K562 (cell line): ENCODE measurements around the gene ALDH8A1. TPM values are rescaled to one million over a fixed set of nuclear protein-coding genes. Genes with fewer than 3 reads are reported as not detected.

Source experiments
- ATAC-seq: fragments of 200-7000 bp; cut with Tn5 transposase; 3 replicates; pipeline ENCODE4 v1.9.1; 2020; ENCODE audit warnings: moderate library complexity
- BruUV-seq: library from RNA; stranded (reverse); fragments of 400-500 nt; replicated peaks from 2 replicates; lab custom pipeline; 2021; lab: Mats Ljungman, UMichigan
- CTCF ChIA-PET: fragments of 300-600 bp; formaldehyde crosslinking; extraction: SDS; loops from one replicate; lab custom pipeline; 2021; ENCODE audit warnings: low intra/inter-chr PET ratio; lab: Yijun Ruan, JAX
- POLR2A ChIA-PET: fragments of 300-600, 350-650 bp; sonication (Branson Sonifier 250); formaldehyde crosslinking; extraction: SDS; loops from one replicate; lab custom pipeline; 2021; ENCODE audit warnings: antibody characterized with exemption, inconsistent platforms; lab: Yijun Ruan, JAX
- DNase-seq, 4 experiments: peaks; one replicate each; pipeline versions ENCODE4 v3.0.0 to v3.0.0-alpha.2; 2011 to 2018; ENCODE audit warnings: low spot score in 3 of 4, mixed read lengths in 3 of 4; ENCODE audit errors: extremely low read depth in 1 of 4
- FAIRE-seq: peaks from 2 replicates; lab custom pipeline; 2011; peaks lifted over from hg19 to GRCh38; lab: Jason Lieb, UNC
- H2AFZ ChIP-seq: 2 replicates; pipeline ENCODE4 v1.6.0; 2011; ENCODE audit warnings: low read depth, low read length, control low read depth, inconsistent platforms
- H3K27ac ChIP-seq: fragments of 200-600 bp; 3 replicates; pipeline ENCODE4 v1.8.0; 2011; ENCODE audit warnings: low read depth, mild to moderate bottlenecking, control low read depth, inconsistent platforms, low read length, moderate library complexity, mixed read lengths; ENCODE audit errors: extremely low read depth
- H3K27me3 ChIP-seq, 2 experiments: fragments of 300-600 bp in 1 of 2; 2 replicates in 1 of 2; 3 replicates in 1 of 2; pipeline versions ENCODE4 v1.6.0 to v1.8.0; 2011; ENCODE audit warnings: inconsistent platforms in 2 of 2, low read length in 2 of 2, mild to moderate bottlenecking in 1 of 2, mixed read lengths in 1 of 2, moderate library complexity in 1 of 2; ENCODE audit not compliant: control insufficient read depth in 2 of 2, insufficient read depth in 2 of 2
- H3K36me3 ChIP-seq: fragments of 300-600 bp; 3 replicates; pipeline ENCODE4 v1.8.0; 2011; ENCODE audit warnings: mild to moderate bottlenecking, low read length, inconsistent platforms; ENCODE audit not compliant: control insufficient read depth, insufficient read depth
- H3K4me1 ChIP-seq, 2 experiments: fragments of 200-600 bp in 1 of 2; replicated peaks in 1 of 2; 2 replicates in 1 of 2; 3 replicates in 1 of 2; pipeline versions ENCODE4 v1.5.1 to v1.8.0; 2011; ENCODE audit warnings: inconsistent platforms in 2 of 2, low read length in 2 of 2, mild to moderate bottlenecking in 1 of 2, mixed read lengths in 1 of 2, moderate library complexity in 1 of 2; ENCODE audit not compliant: control insufficient read depth in 2 of 2, insufficient read depth in 2 of 2
- H3K4me2 ChIP-seq: 2 replicates; pipeline ENCODE4 v1.6.1; 2011; ENCODE audit warnings: low read length, control low read depth, inconsistent platforms, mixed read lengths; ENCODE audit not compliant: insufficient read depth
- H3K4me3 ChIP-seq: fragments of 200-600 bp; sonication (generic), shearing (Covaris generic); 2 replicates; pipeline ENCODE4 v1.5.1; 2016; ENCODE audit warnings: control low read depth, inconsistent platforms
- H3K79me2 ChIP-seq: fragments of 200-600 bp; 3 replicates; pipeline ENCODE4 v1.8.0; 2011; ENCODE audit warnings: low read length, inconsistent platforms; ENCODE audit not compliant: control insufficient read depth, insufficient read depth
- H3K9ac ChIP-seq, 2 experiments: 2 replicates each; pipeline versions ENCODE4 v1.6.0 to v1.6.1; 2011; ENCODE audit warnings: low read depth in 2 of 2, low read length in 2 of 2, control low read depth in 1 of 2, inconsistent platforms in 1 of 2, mild to moderate bottlenecking in 1 of 2, mixed read lengths in 1 of 2; ENCODE audit not compliant: insufficient read depth in 1 of 2
- H3K9me1 ChIP-seq: one replicate; pipeline ENCODE4 v1.6.0; 2011; ENCODE audit warnings: inconsistent platforms, mild to moderate bottlenecking, low read length, moderate library complexity; ENCODE audit not compliant: control insufficient read depth, insufficient read depth
- H3K9me3 ChIP-seq: replicated peaks from 2 replicates; pipeline ENCODE4 v1.5.1; 2011; ENCODE audit warnings: low read depth, low read length, inconsistent platforms; ENCODE audit not compliant: control insufficient read depth, insufficient read depth
- H4K20me1 ChIP-seq: replicated peaks from 2 replicates; pipeline ENCODE4 v1.6.1; 2011; ENCODE audit warnings: low read length, inconsistent platforms, mixed read lengths; ENCODE audit not compliant: control insufficient read depth, insufficient read depth
- AFF1 ChIP-seq, 2 experiments: fragments of 450-650 bp; IDR thresholded peaks; 2 replicates each; pipeline ENCODE4 v1.6.1; 2018; ENCODE audit warnings: mild to moderate bottlenecking in 2 of 2, low read depth in 1 of 2; ENCODE audit not compliant: partially characterized antibody in 2 of 2
- GABPB1 ChIP-seq: sonication (generic); formaldehyde crosslinking; IDR thresholded peaks from 2 replicates; pipeline ENCODE4 v1.8.0; 2022; ENCODE audit warnings: mild to moderate bottlenecking, missing genetic modification reagents
- HINFP ChIP-seq: fragments of 450-650 bp; conservative IDR thresholded peaks from 2 replicates; pipeline ENCODE4 v1.6.1; 2016; ENCODE audit warnings: missing genetic modification characterization, low read depth, mild to moderate bottlenecking, control low read depth, missing compliant biosample characterization
- TGIF2 ChIP-seq: sonication (generic); formaldehyde crosslinking; IDR thresholded peaks from 2 replicates; pipeline ENCODE4 v1.8.1; 2022; ENCODE audit warnings: mild to moderate bottlenecking, missing genetic modification reagents, moderate library complexity
- in situ Hi-C: fragments of 300-500 bp; cut with MboI; formaldehyde crosslinking; loops from 4 replicates; pipeline ENCODE4 v1.15.0; 2018; ENCODE audit warnings: inconsistent platforms, mixed read lengths
- intact Hi-C: fragments of 100-400 bp; cut with micrococcal nuclease; formaldehyde crosslinking; loops from 2 replicates; pipeline ENCODE4 v1.14.2; 2022
- polyA plus RNA-seq, 8 experiments: library from polyadenylated mRNA; depleted of rRNA in 4 of 8; stranded (reverse) in 5 of 8; unstranded in 3 of 8; fragments of >200 nt; fragmentation: Nextera tagmentation in 2 of 8; fragmentation: Illumina TruSeq in 1 of 8; extraction: Ambion mirVana in 2 of 8; extraction: Trizol in 1 of 8; gene quantifications; 2 replicates each; pipeline versions ENCODE4 v1.2.1 to v1.2.3, GENCODE V29; 2011 to 2014; ENCODE audit warnings: inconsistent platforms in 1 of 8, missing spikeins in 1 of 8
- total RNA-seq, 7 experiments: library from RNA; depleted of rRNA in 6 of 7; stranded (reverse); fragments of >200 nt in 6 of 7; fragmentation: Illumina TruSeq in 2 of 7; extraction: Trizol in 2 of 7; gene quantifications; 2 replicates each; pipeline versions ENCODE4 v1.2.1 to v1.2.3, GENCODE V29; 2011 to 2021; ENCODE audit warnings: low replicate concordance in 1 of 7
- TF ChIP-seq, protein P1 (sequence below): IDR thresholded peaks from 2 replicates; pipeline ENCODE4 v1.6.1; 2011; ENCODE audit not compliant: insufficient read length; ENCODE audit errors: extremely low read depth

Gene ALDH8A1
- total and polyA plus RNA-seq, 9 of the 15 experiments (the other 6 are each of a cell fraction or from before 2014, with no cell fraction given) = 0.03 to 0.18 (median 0.04) TPM; not detected in 2

GRCh38 chr6:134994431-134994830 is 44.5 kb upstream of the ALDH8A1 start:
- H2AFZ ChIP-seq = no peak overlapping the region
- H3K4me3 ChIP-seq = no peak overlapping the region
- in situ Hi-C loops (no loop called here), intact Hi-C loops (no loop called here)
- TF ChIP-seq GABPB1 (CRISPR knock-in tag) (no peak), TGIF2 (no peak), HINFP (tag) (no peak), AFF1 (IDR thresholded peaks at IDR 0.05; ENCODE audit: low read depth in 1 of 2, partially characterized antibody in 2 of 2) (no peak)
- TF ChIP-seq, protein P1, sequence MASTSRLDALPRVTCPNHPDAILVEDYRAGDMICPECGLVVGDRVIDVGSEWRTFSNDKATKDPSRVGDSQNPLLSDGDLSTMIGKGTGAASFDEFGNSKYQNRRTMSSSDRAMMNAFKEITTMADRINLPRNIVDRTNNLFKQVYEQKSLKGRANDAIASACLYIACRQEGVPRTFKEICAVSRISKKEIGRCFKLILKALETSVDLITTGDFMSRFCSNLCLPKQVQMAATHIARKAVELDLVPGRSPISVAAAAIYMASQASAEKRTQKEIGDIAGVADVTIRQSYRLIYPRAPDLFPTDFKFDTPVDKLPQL = no peak
- H3K4me1 ChIP-seq = no peaks in the 10 kb centered on the region
- no TSS peak for BruUV-seq
- no peaks in the 10 kb centered on the region for H3K27me3 ChIP-seq
- FAIRE-seq (no peak), DNase-seq (no peak), ATAC-seq (no peak)
- ChIA-PET POLR2A (interaction anchor here (1.3 kb wide), 1 partner anchor 10 kb away, joined by 5 read pairs; no protein-coding TSS in a partner anchor), CTCF (no interaction called here)
- H4K20me1 ChIP-seq = no peaks in the 10 kb centered on the region
- H3K79me2 ChIP-seq = no peaks in the 10 kb centered on the region
- no peaks in the 10 kb centered on the region for H3K9me1 ChIP-seq
- peaks cover 91% of the 10 kb centered on the region for H3K36me3 ChIP-seq
- no peak overlapping the region for H3K4me2 ChIP-seq
- no peak overlapping the region for H3K9ac ChIP-seq
- no peaks in the 10 kb centered on the region for H3K9me3 ChIP-seq
- H3K27ac ChIP-seq = no peak overlapping the region
